Activated CD8-positive, alpha-beta T cell treated with anti-CD3 and anti-CD28 coated beads, Interleukin-2, amount 10 ng/mL, durations not matched to agents 7 days and 5 days (primary cell): ENCODE results near the gene DPM2. TPM values are rescaled to one million over a fixed set of nuclear protein-coding genes. Genes with fewer than 3 reads are reported as not detected.
A peak's percentile ranks its signal among the peaks of the same experiment; 100 is the strongest.

Experiments
- ATAC-seq: fragments of 150-1000 bp; cut with Tn5 transposase; one replicate; pipeline ENCODE4 v1.10.0; 2021; ENCODE audit warnings: moderate library complexity
- CTCF ChIA-PET: fragments of 350-600 bp; sonication (Branson Sonifier 250); formaldehyde crosslinking; loops from one replicate; lab custom pipeline; 2021; ENCODE audit warnings: antibody characterized with exemption; lab: Charles Lee
- POLR2A ChIA-PET: fragments of 350-600 bp; sonication (Branson Sonifier 250); formaldehyde crosslinking; loops from one replicate; lab custom pipeline; 2021; ENCODE audit warnings: antibody characterized with exemption; lab: Charles Lee
- DNase-seq: peaks from one replicate; pipeline ENCODE4 v3.0.0-alpha.2; 2020
- H3K27ac Mint-ChIP-seq: one replicate; pipeline ENCODE4 v1.8.0; 2021; ENCODE audit warnings: mild to moderate bottlenecking, mixed read lengths
- H3K27me3 Mint-ChIP-seq: one replicate; pipeline ENCODE4 v1.8.0; 2021; ENCODE audit warnings: low read depth, mixed read lengths
- H3K36me3 Mint-ChIP-seq: one replicate; pipeline ENCODE4 v1.8.0; 2021; ENCODE audit warnings: low read depth, mixed read lengths
- H3K4me1 Mint-ChIP-seq: one replicate; pipeline ENCODE4 v1.8.0; 2021; ENCODE audit warnings: low read depth, mixed read lengths
- H3K4me3 Mint-ChIP-seq: one replicate; pipeline ENCODE4 v1.8.0; 2021; ENCODE audit warnings: mild to moderate bottlenecking, mixed read lengths
- H3K9me3 Mint-ChIP-seq: one replicate; pipeline ENCODE4 v1.8.0; 2022; ENCODE audit warnings: mixed read lengths; ENCODE audit not compliant: insufficient read depth
- total RNA-seq, 2 experiments: library from RNA; stranded (reverse); gene quantifications; one replicate each; pipeline ENCODE4 v1.2.3, GENCODE V29; 2021

The DPM2 gene
- total RNA-seq, 2 experiments from 2014 or later: 47.9 to 53.8 TPM

DNA sequence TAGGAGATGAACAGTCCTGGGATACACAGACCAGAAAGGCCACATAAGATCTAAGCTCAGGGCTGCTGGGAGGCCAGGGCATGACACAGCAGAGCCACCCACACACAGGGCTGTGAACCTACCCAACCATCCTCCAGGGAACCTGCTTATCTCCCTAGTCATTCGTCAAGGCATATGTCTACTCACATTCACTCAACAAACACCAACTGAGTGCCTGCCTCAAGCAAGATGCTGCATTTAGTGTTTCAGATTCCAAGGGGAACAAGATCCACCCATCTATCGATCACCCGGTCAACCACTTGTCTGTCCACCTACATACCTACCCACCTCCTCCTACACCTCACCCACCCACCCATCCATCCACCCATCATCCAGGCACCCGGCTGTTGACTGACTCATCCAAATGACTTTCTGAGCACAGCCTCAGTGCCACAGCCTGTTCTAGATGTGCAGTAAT is 1.9 kb downstream of the DPM2 start:
- peak overlapping the region; percentile 90 for H3K4me3 Mint-ChIP-seq
- H3K4me1 Mint-ChIP-seq: peaks cover 57% of the 10 kb centered on the region
- DNase-seq: no peak
- ChIA-PET POLR2A (interaction anchor here (1.5 kb wide), 2 partner anchors 11 to 98 kb away, joined by 3 to 4 read pairs; no protein-coding TSS in a partner anchor), CTCF (no interaction called here)
- peaks cover 42% of the 10 kb centered on the region for H3K36me3 Mint-ChIP-seq
- H3K9me3 Mint-ChIP-seq: no peaks in the 10 kb centered on the region
- ATAC-seq: no peak
- H3K27me3 Mint-ChIP-seq: no peaks in the 10 kb centered on the region
- H3K27ac Mint-ChIP-seq: peak overlapping the region; percentile 95

- H3K36me3 Mint-ChIP-seq: peaks cover 34% of the 10 kb centered on the region
- POLR2A ChIA-PET: no interaction called here
- H3K9me3 Mint-ChIP-seq: no peaks in the 10 kb centered on the region
- H3K4me1 Mint-ChIP-seq: peaks cover 61% of the 10 kb centered on the region
- H3K27ac Mint-ChIP-seq: peak overlapping the region; percentile 71
- DNase-seq (no peak), ATAC-seq (no peak)
- peak overlapping the region; percentile 90 for H3K4me3 Mint-ChIP-seq
- H3K27me3 Mint-ChIP-seq: peaks cover 1% of the 10 kb centered on the region
- CTCF ChIA-PET: interaction anchor here (0.7 to 1.1 kb wide), 2 partner anchors 14 to 100 kb away, joined by 3 read pairs; no protein-coding TSS in a partner anchor
Observed at GRCh38 chr9:127934986-127935385, 2.7 kb downstream of the DPM2 start.

DNA sequence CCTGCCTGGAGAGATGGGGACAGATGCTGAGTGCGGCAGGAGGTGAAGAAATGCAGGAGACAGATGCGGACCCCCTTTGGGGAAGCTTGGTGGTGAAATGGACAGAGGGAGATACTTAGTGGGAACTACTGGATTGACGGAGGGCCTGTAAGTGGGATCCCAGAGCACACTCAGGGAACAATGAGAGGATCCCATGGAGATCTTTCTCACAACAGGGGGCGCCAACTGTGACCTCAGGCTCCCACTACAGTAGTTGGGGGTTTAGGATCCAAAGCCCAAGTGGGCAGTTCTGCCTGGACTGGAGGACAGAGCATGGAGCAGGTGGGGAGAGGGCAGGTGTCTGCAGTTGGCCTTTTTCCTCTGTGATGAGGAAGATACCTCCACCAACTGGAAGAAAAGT is 3.4 kb downstream of the DPM2 start:
- peaks cover 33% of the 10 kb centered on the region for H3K36me3 Mint-ChIP-seq
- H3K9me3 Mint-ChIP-seq: no peaks in the 10 kb centered on the region
- ChIA-PET CTCF (interaction anchor here (1.1 kb wide), 2 partner anchors 8 to 13 kb away, joined by 3 to 4 read pairs; no protein-coding TSS in a partner anchor), POLR2A (no interaction called here)
- no peak for ATAC-seq
- H3K27ac Mint-ChIP-seq: peak overlapping the region; percentile 63
- peaks cover 2% of the 10 kb centered on the region for H3K27me3 Mint-ChIP-seq
- peaks cover 66% of the 10 kb centered on the region for H3K4me1 Mint-ChIP-seq
- no peak overlapping the region for H3K4me3 Mint-ChIP-seq
- no peak for DNase-seq

- peak; percentile 44 for DNase-seq
- peaks cover 19% of the 10 kb centered on the region for H3K36me3 Mint-ChIP-seq
- CTCF ChIA-PET: interaction anchor here (1.6 to 2.8 kb wide), 3 partner anchors 10 to 187 kb away, joined by 4 to 21 read pairs (median 15); no protein-coding TSS in a partner anchor
- ATAC-seq: peak; percentile 17
- H3K27ac Mint-ChIP-seq: no peak overlapping the region
- no peaks in the 10 kb centered on the region for H3K9me3 Mint-ChIP-seq
- POLR2A ChIA-PET: interaction anchor here (0.5 kb wide), 1 partner anchor 212 kb away, joined by 3 read pairs; no protein-coding TSS in a partner anchor
- peaks cover 12% of the 10 kb centered on the region for H3K27me3 Mint-ChIP-seq
- H3K4me3 Mint-ChIP-seq: peak overlapping the region; percentile 64
- H3K4me1 Mint-ChIP-seq: peaks cover 71% of the 10 kb centered on the region
Observed at GRCh38 chr9:127931092-127931881, 6.4 kb downstream of the DPM2 start.

GRCh38 chr9:127930231-127931091 is 7.2 kb downstream of the DPM2 start, which contains the start of gene PIP5KL1:
Gene PIP5KL1 (minus strand): TSS chr9:127930777. CDS start chr9:127930752, 25 bp downstream.
- ATAC-seq: peak; percentile 78
- Mint-ChIP-seq H3K9me3 (no peaks in the 10 kb centered on the region), H3K4me3 (peak within 1 kb of the TSS; percentile 64), H3K4me1 (peaks cover 66% of the 10 kb centered on the region), H3K36me3 (peaks cover 14% of the 10 kb centered on the region), H3K27me3 (peaks cover 15% of the 10 kb centered on the region), H3K27ac (no peak within 1 kb of the TSS)
- ChIA-PET CTCF (interaction anchor here (1.2 to 2.8 kb wide), 5 partner anchors 9 to 196 kb away, joined by 4 to 21 read pairs (median 5); partner anchors contain the start of gene TOR2A), POLR2A (interaction anchor here (0.8 to 1.5 kb wide), 4 partner anchors 9 to 31 kb away, joined by 3 to 4 read pairs (median 4); partner anchors contain the start of gene ST6GALNAC6)
- peak; percentile 77 for DNase-seq

- peaks cover 19% of the 10 kb centered on the region for H3K27me3 Mint-ChIP-seq
- H3K27ac Mint-ChIP-seq: no peak overlapping the region
Observed at GRCh38 chr9:127929625-127929979, 8.1 kb downstream of the DPM2 start.

DNA sequence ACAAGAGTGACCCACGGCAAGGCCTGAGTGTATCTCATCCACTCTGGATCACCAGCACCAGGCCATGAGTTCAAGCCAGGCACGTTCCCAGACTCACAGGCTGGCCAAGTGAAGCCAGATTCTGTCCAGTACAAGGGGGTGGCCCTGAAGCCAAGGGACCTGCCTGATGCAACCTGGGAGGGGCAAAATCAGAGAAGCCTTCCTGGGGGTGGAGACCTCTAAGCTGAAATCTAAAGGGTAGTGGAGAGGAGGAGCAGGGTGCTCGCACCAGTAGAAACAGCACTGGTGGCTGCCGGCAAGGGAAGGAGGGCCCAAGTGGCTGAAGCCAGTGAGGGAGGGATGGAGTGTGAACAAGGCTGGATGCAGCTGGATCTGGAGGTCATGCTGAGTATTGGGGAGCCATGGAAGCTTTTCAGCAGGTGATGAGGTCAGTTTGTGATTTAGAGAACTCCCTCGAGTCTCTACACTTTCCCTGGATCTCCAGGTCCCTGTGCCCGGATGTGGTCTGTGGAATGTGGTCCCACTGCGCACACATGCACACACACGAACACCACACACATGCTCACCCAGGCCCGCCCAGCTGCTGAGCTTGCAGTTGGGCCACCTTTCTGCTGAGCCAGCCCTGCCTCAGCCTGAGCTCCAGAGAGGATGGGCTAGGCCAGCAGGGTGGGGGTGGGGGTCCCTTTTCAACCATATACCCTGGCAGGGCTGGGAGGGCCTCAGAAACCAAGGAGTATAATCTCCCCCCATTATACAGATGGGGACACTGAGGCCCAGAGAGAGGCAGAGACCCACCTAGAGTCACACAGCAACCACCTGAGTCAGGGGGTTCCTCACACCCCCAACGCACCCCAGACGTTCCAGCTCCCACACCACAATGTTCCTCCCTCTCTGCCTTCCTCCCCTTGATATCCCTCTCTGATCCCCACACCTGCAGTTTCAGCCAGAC is 8.7 kb downstream of the DPM2 start:
- peaks cover 5% of the 10 kb centered on the region for H3K36me3 Mint-ChIP-seq
- peak overlapping the region; percentile 66 for H3K27ac Mint-ChIP-seq
- ATAC-seq (no peak), DNase-seq (no peak)
- peak overlapping the region; percentile 25 for H3K4me3 Mint-ChIP-seq
- POLR2A ChIA-PET: interaction anchor here (0.8 to 2.1 kb wide), 4 partner anchors 8 to 30 kb away, joined by 3 to 8 read pairs (median 4); partner anchors contain the start of genes DPM2 and ST6GALNAC6
- peaks cover 20% of the 10 kb centered on the region for H3K27me3 Mint-ChIP-seq
- CTCF ChIA-PET: interaction anchor here (1.2 to 2.8 kb wide), 3 partner anchors 13 to 189 kb away, joined by 5 to 21 read pairs (median 5); no protein-coding TSS in a partner anchor
- H3K9me3 Mint-ChIP-seq: no peaks in the 10 kb centered on the region
- H3K4me1 Mint-ChIP-seq: peaks cover 53% of the 10 kb centered on the region

More at GRCh38 chr9:127929625-127929979, 8.1 kb downstream of the DPM2 start:
- H3K9me3 Mint-ChIP-seq: no peaks in the 10 kb centered on the region
- CTCF ChIA-PET: interaction anchor here (1.2 to 2.8 kb wide), 5 partner anchors 8 to 195 kb away, joined by 5 to 21 read pairs (median 5); partner anchors contain the start of gene TOR2A
- peak overlapping the region; percentile 31 for H3K4me3 Mint-ChIP-seq
- DNase-seq (no peak), ATAC-seq (no peak)
- POLR2A ChIA-PET: interaction anchor here (1.1 to 2.1 kb wide), 4 partner anchors 8 to 30 kb away, joined by 3 to 8 read pairs (median 4); partner anchors contain the start of genes DPM2 and ST6GALNAC6
- peaks cover 10% of the 10 kb centered on the region for H3K36me3 Mint-ChIP-seq
- peaks cover 59% of the 10 kb centered on the region for H3K4me1 Mint-ChIP-seq

DNA sequence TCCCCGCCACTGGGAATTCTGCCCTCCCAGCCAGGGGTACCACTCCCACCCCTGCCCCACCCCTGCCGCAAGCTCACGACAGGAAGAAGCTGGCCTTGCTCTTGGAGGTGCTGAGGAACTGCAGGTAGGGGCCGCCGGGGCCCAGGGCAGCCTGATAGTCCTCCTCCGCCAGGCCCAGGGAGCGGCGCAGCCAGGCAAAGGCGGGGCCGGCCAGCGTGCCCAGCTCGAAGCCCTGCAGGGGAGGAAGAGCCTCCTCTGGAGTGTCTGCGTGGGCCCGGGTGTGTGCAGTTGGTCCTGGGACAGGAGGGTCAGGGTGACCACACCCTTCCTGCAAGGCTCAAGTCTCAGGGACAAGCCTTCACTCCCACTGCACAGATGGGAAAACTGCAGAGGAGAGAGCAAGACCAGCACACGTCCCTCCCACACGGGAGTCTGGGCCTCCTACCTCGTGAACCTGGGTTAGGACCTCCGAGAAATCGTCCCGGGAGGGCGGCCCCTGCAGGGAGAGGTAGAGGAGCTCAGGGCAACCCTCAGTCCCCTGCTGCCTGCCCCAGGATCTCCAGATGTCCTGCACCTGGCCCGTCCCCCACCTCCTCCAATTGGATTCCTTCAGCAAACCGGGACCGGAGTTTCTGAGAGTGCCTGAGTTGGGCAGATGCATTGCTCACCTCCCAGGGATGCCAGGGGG is 9.5 kb downstream of the DPM2 start:
- peaks cover 4% of the 10 kb centered on the region for H3K36me3 Mint-ChIP-seq
- ATAC-seq (no peak), DNase-seq (no peak)
- POLR2A ChIA-PET: interaction anchor here (0.8 to 2.1 kb wide), 2 partner anchors 9 to 12 kb away, joined by 3 to 8 read pairs; partner anchors contain the start of gene DPM2
- CTCF ChIA-PET: interaction anchor here (1.2 to 2.8 kb wide), 2 partner anchors 106 to 190 kb away, joined by 5 to 21 read pairs; no protein-coding TSS in a partner anchor
- H3K27me3 Mint-ChIP-seq: peaks cover 20% of the 10 kb centered on the region
- H3K4me3 Mint-ChIP-seq: peak overlapping the region; percentile 25
- H3K4me1 Mint-ChIP-seq: peaks cover 51% of the 10 kb centered on the region
- no peak overlapping the region for H3K27ac Mint-ChIP-seq
- H3K9me3 Mint-ChIP-seq: no peaks in the 10 kb centered on the region

DNA sequence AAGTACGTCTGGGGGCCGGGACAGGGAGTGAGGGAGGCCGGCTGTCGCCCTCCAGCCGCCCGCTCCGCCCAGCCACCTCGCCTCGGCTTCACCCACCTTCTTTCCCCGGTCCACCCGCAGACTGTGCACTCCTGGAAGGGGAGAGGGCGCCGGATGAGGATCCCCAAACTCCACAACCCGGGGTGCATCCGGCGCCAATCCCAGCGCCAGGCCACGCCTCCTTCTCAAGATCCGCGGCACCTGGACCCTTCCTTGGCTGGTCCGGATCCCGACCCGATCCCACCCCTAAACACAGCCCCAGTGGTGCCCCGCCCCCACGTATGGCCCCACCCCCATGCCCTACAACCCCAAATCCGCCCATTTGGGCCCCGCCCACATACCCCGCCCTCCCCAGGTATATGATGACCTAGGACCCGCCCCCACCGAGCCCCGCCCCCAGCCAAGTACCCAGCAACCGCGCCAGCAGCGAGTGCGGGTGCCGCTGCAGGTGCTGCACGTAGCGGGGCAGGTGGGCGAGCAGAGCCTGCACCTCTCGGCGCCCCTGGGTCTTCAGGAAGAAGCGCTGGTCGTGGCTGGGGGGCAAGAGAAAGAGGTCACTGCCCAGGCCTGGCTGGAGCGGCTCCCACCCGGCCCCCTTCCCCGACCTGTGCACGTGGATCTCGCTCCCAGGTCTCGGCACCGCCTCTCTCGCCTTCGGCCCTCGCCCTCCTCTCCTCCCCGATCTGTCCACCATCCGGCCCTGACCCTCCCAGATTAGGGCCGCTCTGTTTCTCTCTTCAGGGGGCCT is 10.3 kb downstream of the DPM2 start:
- Mint-ChIP-seq H3K9me3 (no peaks in the 10 kb centered on the region), H3K4me3 (peak overlapping the region; percentile 68), H3K27ac (no peak overlapping the region), H3K36me3 (no peaks in the 10 kb centered on the region), H3K27me3 (peaks cover 20% of the 10 kb centered on the region), H3K4me1 (peaks cover 48% of the 10 kb centered on the region)
- CTCF ChIA-PET: no interaction called here
- ATAC-seq (peak; percentile 22), DNase-seq (peak; percentile 81)
- POLR2A ChIA-PET: interaction anchor here (2.1 kb wide), 1 partner anchor 10 kb away, joined by 8 read pairs; the partner anchor contains the start of gene DPM2
